Kidney tubule cell (primary cell): ENCODE data around the gene RPS28.
"Not testable (repeated sequence)": the region's sequence is repeated elsewhere in the genome, so short reads cannot be mapped to it uniquely, and the experiment has no call there.

ENCODE experiments used
- DNase-seq: peaks from one replicate; pipeline ENCODE4 v3.0.0-alpha.2; 2018; ENCODE audit warnings: low spot score

Gene RPS28

GRCh38 chr19:8320564-8321066 is 681 bp upstream of the RPS28 start:
- DNase-seq, result peak; percentile 32

GRCh38 chr19:8321986-8322637 is 816 bp downstream of the RPS28 start:
- no peak for DNase-seq

- DNase-seq, result peak; percentile 16
These were observed 1.3 kb downstream of the RPS28 start for GRCh38 chr19:8322638-8322997.

GRCh38 chr19:8323781-8324185 is 2.5 kb downstream of the RPS28 start:
- DNase-seq, result no peak

GRCh38 chr19:8324186-8325050 is 3.1 kb downstream of the RPS28 start:
- DNase-seq, result peak; percentile 35

GRCh38 chr19:8325454-8325853 is 4.2 kb downstream of the RPS28 start:
- DNase-seq, result no peak

- no peak for DNase-seq
These were observed 8.7 kb downstream of the RPS28 start for GRCh38 chr19:8329996-8330395.

GRCh38 chr19:8331263-8331845 is 10.1 kb downstream of the RPS28 start:
- DNase-seq, result no peak

- no peak for DNase-seq
These were observed 11.9 kb downstream of the RPS28 start for GRCh38 chr19:8332976-8333766.

- no peak for DNase-seq
These were observed 12.6 kb downstream of the RPS28 start for GRCh38 chr19:8333767-8334457.

- DNase-seq, result peak; percentile 70
These were observed 13.4 kb downstream of the RPS28 start for GRCh38 chr19:8334458-8335342.

- DNase-seq, result no peak
These were observed 14.2 kb downstream of the RPS28 start for GRCh38 chr19:8335343-8336071.

- DNase-seq, result no peak
These were observed 14.8 kb downstream of the RPS28 start for GRCh38 chr19:8336072-8336569.

- no peak for DNase-seq
These were observed 15.4 kb downstream of the RPS28 start for GRCh38 chr19:8336660-8337059.

GRCh38 chr19:8337728-8338127 is 16.4 kb downstream of the RPS28 start:
- DNase-seq, result no peak

GRCh38 chr19:8338835-8339234 is 17.5 kb downstream of the RPS28 start:
- DNase-seq, result no peak

- no peak for DNase-seq
These were observed 19.2 kb downstream of the RPS28 start for GRCh38 chr19:8340341-8341096.

- DNase-seq, result not testable (repeated sequence)
These were observed 20.2 kb downstream of the RPS28 start for GRCh38 chr19:8341504-8341903.

- DNase-seq, result no peak
These were observed 21.0 kb downstream of the RPS28 start for GRCh38 chr19:8342316-8342683.
